HCT116 (cell line): ENCODE measurements around the gene GPRC5A. TPM values are rescaled to one million over a fixed set of nuclear protein-coding genes. Genes with fewer than 3 reads are reported as not detected.

Source experiments
- ATAC-seq: fragments of 200-7000 bp; cut with Tn5 transposase; 2 replicates; pipeline ENCODE4 v1.9.1; 2020; ENCODE audit warnings: mild to moderate bottlenecking, moderate library complexity
- BruUV-seq: library from RNA; stranded (reverse); fragments of 400-500 nt; replicated peaks from 2 replicates; lab custom pipeline; 2021; lab: Mats Ljungman, UMichigan
- CTCF ChIA-PET: fragments of 300-600 bp; sonication (Branson Sonifier 250); formaldehyde crosslinking; loops from one replicate; lab custom pipeline; 2021; ENCODE audit warnings: antibody characterized with exemption; lab: Charles Lee
- POLR2A ChIA-PET: fragments of 300-600, 350-600 bp; sonication (Branson Sonifier 250); formaldehyde crosslinking; loops from one replicate; lab custom pipeline; 2021; ENCODE audit warnings: antibody characterized with exemption; lab: Charles Lee
- RAD21 ChIA-PET, 2 experiments: fragments of 300-600 bp; sonication (Branson Sonifier 250); formaldehyde crosslinking; loops; one replicate each; lab custom pipeline; 2023; ENCODE audit warnings: low total read pairs in 2 of 2; ENCODE audit not compliant: uncharacterized antibody in 2 of 2, unreplicated experiment in 2 of 2, low non-redundant PET in 1 of 2; lab: Charles Lee
- DNase-seq: peaks from one replicate; pipeline ENCODE4 v3.0.0-alpha.2; 2010; ENCODE audit warnings: low read depth, low spot score
- H2AFZ ChIP-seq: fragments of 200-600 bp; shearing (Covaris generic), sonication (generic); 2 replicates; pipeline ENCODE4 v1.6.1; 2017; ENCODE audit warnings: low read depth, mixed run types, mixed read lengths, antibody characterized with exemption, low read length; ENCODE audit not compliant: poor library complexity, severe bottlenecking
- H3K27ac ChIP-seq: 2 replicates; pipeline ENCODE4 v1.5.1; 2012; ENCODE audit warnings: low read depth, low read length
- H3K27me3 ChIP-seq: fragments of 200-600 bp; sonication (generic); 2 replicates; pipeline ENCODE4 v1.6.1; 2016; ENCODE audit warnings: mixed run types, low read length, mixed read lengths; ENCODE audit not compliant: insufficient read depth
- H3K36me3 ChIP-seq, 2 experiments: fragments of 200-500 bp in 1 of 2; fragments of 200-600 bp in 1 of 2; sonication (Bioruptor generic) in 1 of 2; sonication (generic) in 1 of 2; 2 replicates each; pipeline versions ENCODE4 v1.5.1 to v1.6.1; 2014 to 2016; ENCODE audit warnings: low read length in 2 of 2, inconsistent platforms in 1 of 2, mixed read lengths in 1 of 2, mixed run types in 1 of 2; ENCODE audit not compliant: insufficient read depth in 2 of 2, control insufficient read depth in 1 of 2
- H3K4me1 ChIP-seq, 2 experiments: fragments of 200-600 bp in 1 of 2; sonication (generic) in 1 of 2; 2 replicates each; pipeline versions ENCODE4 v1.5.1 to v1.6.1; 2012 to 2017; ENCODE audit warnings: low read length in 2 of 2, inconsistent platforms in 1 of 2, mild to moderate bottlenecking in 1 of 2, mixed read lengths in 1 of 2, mixed run types in 1 of 2, moderate library complexity in 1 of 2; ENCODE audit not compliant: insufficient read depth in 2 of 2, control insufficient read depth in 1 of 2
- H3K4me2 ChIP-seq: fragments of 200-600 bp; sonication (generic); 2 replicates; pipeline ENCODE4 v1.6.1; 2017; ENCODE audit warnings: mixed run types, low read length, mixed read lengths
- H3K4me3 ChIP-seq, 2 experiments: fragments of 200-600 bp in 1 of 2; sonication (generic) in 1 of 2; replicated peaks in 1 of 2; 2 replicates each; pipeline ENCODE4 v1.5.1; 2011 to 2016; ENCODE audit warnings: low read length in 2 of 2, control low read depth in 1 of 2, low read depth in 1 of 2, mild to moderate bottlenecking in 1 of 2, mixed read lengths in 1 of 2, mixed run types in 1 of 2
- H3K79me2 ChIP-seq: fragments of 200-600 bp; sonication (generic); 2 replicates; pipeline ENCODE4 v1.6.1; 2017; ENCODE audit warnings: mild to moderate bottlenecking, mixed run types, low read length, moderate library complexity, mixed read lengths; ENCODE audit not compliant: insufficient read depth
- H3K9ac ChIP-seq: fragments of 200-600 bp; sonication (generic); 2 replicates; pipeline ENCODE4 v1.6.1; 2016; ENCODE audit warnings: low read length, mixed read lengths
- H3K9me2 ChIP-seq: fragments of 200-600 bp; sonication (generic), shearing (Covaris generic); 2 replicates; pipeline ENCODE4 v1.6.1; 2017; ENCODE audit warnings: mixed run types, mild to moderate bottlenecking, moderate library complexity; ENCODE audit not compliant: insufficient read depth
- H3K9me3 ChIP-seq, 2 experiments: fragments of 200-500 bp in 1 of 2; fragments of 200-600 bp in 1 of 2; sonication (Bioruptor generic) in 1 of 2; sonication (generic) in 1 of 2; 2 replicates each; pipeline ENCODE4 v1.6.1; 2014 to 2017; ENCODE audit warnings: low read length in 2 of 2, mixed read lengths in 2 of 2, inconsistent platforms in 1 of 2, low read depth in 1 of 2, mild to moderate bottlenecking in 1 of 2, mixed run types in 1 of 2, moderate library complexity in 1 of 2; ENCODE audit not compliant: control insufficient read depth in 1 of 2, insufficient read depth in 1 of 2
- H4K20me1 ChIP-seq: fragments of 200-600 bp; sonication (generic), shearing (Covaris generic); 2 replicates; pipeline ENCODE4 v1.6.1; 2017; ENCODE audit warnings: mixed run types, mild to moderate bottlenecking, moderate library complexity; ENCODE audit not compliant: insufficient read depth
- ELF1 ChIP-seq: IDR thresholded peaks from 2 replicates; pipeline ENCODE4 v1.6.1; 2012; ENCODE audit warnings: low read depth, borderline replicate concordance
- EZH2 ChIP-seq: fragments of 200-600 bp; sonication (generic); IDR thresholded peaks from 2 replicates; pipeline ENCODE4 v1.6.1; 2017; ENCODE audit warnings: antibody characterized with exemption, mixed run types
- EZH2phosphoT487 ChIP-seq: fragments of 200-600 bp; IDR thresholded peaks from 2 replicates; pipeline ENCODE4 v1.6.1; 2018; ENCODE audit warnings: antibody characterized with exemption, borderline replicate concordance
- FOSL1 ChIP-seq: IDR thresholded peaks from 2 replicates; pipeline ENCODE4 v1.6.1; 2012; ENCODE audit warnings: low read depth
- JUND ChIP-seq: IDR thresholded peaks from 2 replicates; pipeline ENCODE4 v1.6.1; 2012
- POLR2AphosphoS5 ChIP-seq: IDR thresholded peaks from 2 replicates; pipeline ENCODE4 v1.6.1; 2011; ENCODE audit warnings: mild to moderate bottlenecking, low read depth, low read length, moderate library complexity
- RAD21 ChIP-seq: IDR thresholded peaks from 2 replicates; pipeline ENCODE4 v1.6.1; 2012; ENCODE audit warnings: low read depth, mild to moderate bottlenecking
- SIN3A ChIP-seq: IDR thresholded peaks from 2 replicates; pipeline ENCODE4 v1.6.1; 2012; ENCODE audit warnings: low read depth
- SRF ChIP-seq: IDR thresholded peaks from 2 replicates; pipeline ENCODE4 v1.6.1; 2012; ENCODE audit warnings: low read depth
- TCF7L2 ChIP-seq: IDR thresholded peaks from 2 replicates; pipeline ENCODE4 v1.7.0; 2011; ENCODE audit warnings: borderline replicate concordance, inconsistent platforms; ENCODE audit not compliant: insufficient read depth, insufficient read length; ENCODE audit errors: extremely low read depth
- YY1 ChIP-seq: IDR thresholded peaks from 2 replicates; pipeline ENCODE4 v1.6.1; 2011; ENCODE audit warnings: low read length, low read depth, moderate library complexity, mild to moderate bottlenecking; ENCODE audit not compliant: insufficient replicate concordance; ENCODE audit errors: extremely low read depth
- ZNF274 ChIP-seq: fragments of 200-500 bp; sonication (Bioruptor generic); IDR thresholded peaks from 2 replicates; pipeline ENCODE4 v1.6.1; 2014; ENCODE audit warnings: mild to moderate bottlenecking, low read depth, low read length, inconsistent platforms
- intact Hi-C: fragments of 100-400 bp; cut with micrococcal nuclease; formaldehyde crosslinking; loops from 2 replicates; pipeline ENCODE4 v1.10.0; 2022
- total RNA-seq: library from RNA; stranded (reverse); gene quantifications from one replicate; pipeline ENCODE4 v1.2.1, GENCODE V29; 2021; ENCODE audit not compliant: unreplicated experiment
- TF ChIP-seq, protein P1 (sequence below): IDR thresholded peaks from 2 replicates; pipeline ENCODE4 v1.6.1; 2012
- TF ChIP-seq, protein P2 (sequence below): IDR thresholded peaks from 2 replicates; pipeline ENCODE4 v1.6.1; 2011; ENCODE audit warnings: mild to moderate bottlenecking, low read length, moderate library complexity; ENCODE audit not compliant: insufficient replicate concordance; ENCODE audit errors: extremely low read depth
- TF ChIP-seq, protein P3 (sequence below): IDR thresholded peaks from 2 replicates; pipeline ENCODE4 v1.6.1; 2012

Gene GPRC5A
- total RNA-seq, 1 experiment from 2014 or later = 305 TPM

DNA sequence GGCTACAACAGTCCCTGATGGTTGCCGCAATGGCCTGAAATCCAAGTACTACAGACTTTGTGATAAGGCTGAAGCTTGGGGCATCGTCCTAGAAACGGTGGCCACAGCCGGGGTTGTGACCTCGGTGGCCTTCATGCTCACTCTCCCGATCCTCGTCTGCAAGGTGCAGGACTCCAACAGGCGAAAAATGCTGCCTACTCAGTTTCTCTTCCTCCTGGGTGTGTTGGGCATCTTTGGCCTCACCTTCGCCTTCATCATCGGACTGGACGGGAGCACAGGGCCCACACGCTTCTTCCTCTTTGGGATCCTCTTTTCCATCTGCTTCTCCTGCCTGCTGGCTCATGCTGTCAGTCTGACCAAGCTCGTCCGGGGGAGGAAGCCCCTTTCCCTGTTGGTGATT is 16.9 kb downstream of the GPRC5A start:
- Histone ChIP-seq H3K27ac (no peak overlapping the region), H3K36me3 (peaks cover 45 to 84% of the 10 kb centered on the region in 2 experiments), H4K20me1 (peaks cover 45% of the 10 kb centered on the region), H3K79me2 (peaks cover 99% of the 10 kb centered on the region), H3K9ac (no peak overlapping the region), H3K4me3 (no peak overlapping the region), H3K9me3 (no peaks in the 10 kb centered on the region), H3K4me2 (no peak overlapping the region), H3K27me3 (no peaks in the 10 kb centered on the region), H2AFZ (no peak overlapping the region), H3K9me2 (no peaks in the 10 kb centered on the region), H3K4me1 (peaks cover 32 to 68% of the 10 kb centered on the region in 2 experiments)
- RAD21 ChIA-PET = interaction anchor here in 1 of 2 experiments (1.2 kb wide), 1 partner anchor 71 kb away, joined by 3 read pairs; no protein-coding TSS in a partner anchor
- intact Hi-C loops = no loop called here
- POLR2A ChIA-PET = no interaction called here
- no peak for ATAC-seq
- TF ChIP-seq TCF7L2 = no peak
- no peak for TF ChIP-seq SIN3A
- TF ChIP-seq, protein P1, sequence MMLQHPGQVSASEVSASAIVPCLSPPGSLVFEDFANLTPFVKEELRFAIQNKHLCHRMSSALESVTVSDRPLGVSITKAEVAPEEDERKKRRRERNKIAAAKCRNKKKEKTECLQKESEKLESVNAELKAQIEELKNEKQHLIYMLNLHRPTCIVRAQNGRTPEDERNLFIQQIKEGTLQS = no peak
- DNase-seq = no peak
- CTCF ChIA-PET = no interaction called here
- no TSS peak for BruUV-seq

DNA sequence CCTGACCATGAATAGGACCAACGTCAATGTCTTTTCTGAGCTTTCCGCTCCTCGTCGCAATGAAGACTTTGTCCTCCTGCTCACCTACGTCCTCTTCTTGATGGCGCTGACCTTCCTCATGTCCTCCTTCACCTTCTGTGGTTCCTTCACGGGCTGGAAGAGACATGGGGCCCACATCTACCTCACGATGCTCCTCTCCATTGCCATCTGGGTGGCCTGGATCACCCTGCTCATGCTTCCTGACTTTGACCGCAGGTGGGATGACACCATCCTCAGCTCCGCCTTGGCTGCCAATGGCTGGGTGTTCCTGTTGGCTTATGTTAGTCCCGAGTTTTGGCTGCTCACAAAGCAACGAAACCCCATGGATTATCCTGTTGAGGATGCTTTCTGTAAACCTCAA is 17.3 kb downstream of the GPRC5A start:
- H3K9me3 ChIP-seq = no peaks in the 10 kb centered on the region
- peaks cover 99% of the 10 kb centered on the region for H3K79me2 ChIP-seq
- H3K9ac ChIP-seq = no peak overlapping the region
- no peak overlapping the region for H3K27ac ChIP-seq
- no TSS peak for BruUV-seq
- H2AFZ ChIP-seq = no peak overlapping the region
- ChIA-PET POLR2A (no interaction called here), CTCF (no interaction called here), RAD21 (interaction anchor here in 1 of 2 experiments (1.2 kb wide), 1 partner anchor 72 kb away, joined by 3 read pairs; no protein-coding TSS in a partner anchor)
- H4K20me1 ChIP-seq = peaks cover 40% of the 10 kb centered on the region
- no peak for DNase-seq
- intact Hi-C loops = no loop called here
- H3K27me3 ChIP-seq = no peaks in the 10 kb centered on the region
- H3K36me3 ChIP-seq = peaks cover 49 to 84% of the 10 kb centered on the region in 2 experiments
- no peak overlapping the region for H3K4me3 ChIP-seq
- no peak overlapping the region for H3K4me2 ChIP-seq
- no peak for ATAC-seq
- H3K9me2 ChIP-seq = no peaks in the 10 kb centered on the region
- H3K4me1 ChIP-seq = peaks cover 27 to 67% of the 10 kb centered on the region in 2 experiments
- TF ChIP-seq FOSL1 = no peak
- TF ChIP-seq TCF7L2 = no peak
- no peak for TF ChIP-seq RAD21
- TF ChIP-seq ZNF274 = no peak
- TF ChIP-seq EZH2 = no peak
- TF ChIP-seq, protein P2, sequence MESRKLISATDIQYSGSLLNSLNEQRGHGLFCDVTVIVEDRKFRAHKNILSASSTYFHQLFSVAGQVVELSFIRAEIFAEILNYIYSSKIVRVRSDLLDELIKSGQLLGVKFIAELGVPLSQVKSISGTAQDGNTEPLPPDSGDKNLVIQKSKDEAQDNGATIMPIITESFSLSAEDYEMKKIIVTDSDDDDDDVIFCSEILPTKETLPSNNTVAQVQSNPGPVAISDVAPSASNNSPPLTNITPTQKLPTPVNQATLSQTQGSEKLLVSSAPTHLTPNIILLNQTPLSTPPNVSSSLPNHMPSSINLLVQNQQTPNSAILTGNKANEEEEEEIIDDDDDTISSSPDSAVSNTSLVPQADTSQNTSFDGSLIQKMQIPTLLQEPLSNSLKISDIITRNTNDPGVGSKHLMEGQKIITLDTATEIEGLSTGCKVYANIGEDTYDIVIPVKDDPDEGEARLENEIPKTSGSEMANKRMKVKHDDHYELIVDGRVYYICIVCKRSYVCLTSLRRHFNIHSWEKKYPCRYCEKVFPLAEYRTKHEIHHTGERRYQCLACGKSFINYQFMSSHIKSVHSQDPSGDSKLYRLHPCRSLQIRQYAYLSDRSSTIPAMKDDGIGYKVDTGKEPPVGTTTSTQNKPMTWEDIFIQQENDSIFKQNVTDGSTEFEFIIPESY = no peak
- TF ChIP-seq SRF = no peak
- TF ChIP-seq, protein P1 = no peak
- TF ChIP-seq SIN3A = no peak
- TF ChIP-seq, protein P3, sequence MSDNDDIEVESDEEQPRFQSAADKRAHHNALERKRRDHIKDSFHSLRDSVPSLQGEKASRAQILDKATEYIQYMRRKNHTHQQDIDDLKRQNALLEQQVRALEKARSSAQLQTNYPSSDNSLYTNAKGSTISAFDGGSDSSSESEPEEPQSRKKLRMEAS = no peak
- TF ChIP-seq JUND = no peak
- TF ChIP-seq ELF1 = no peak
- no peak for TF ChIP-seq YY1
- TF ChIP-seq POLR2AphosphoS5 = no peak
- no peak for TF ChIP-seq EZH2phosphoT487
